Esophagus muscularis mucosa (tissue), 4 donors: ENCODE data around the gene KCTD21.

Experiments
- CTCF ChIP-seq, 3 experiments: fragments of 200-600 bp in 2 of 3; fragments of 450-650 bp in 1 of 3; sonication (generic) in 2 of 3; IDR thresholded peaks; one replicate each; pipeline ENCODE4 v1.5.1; 2017 to 2019; ENCODE audit warnings: antibody characterized with exemption in 3 of 3, mild to moderate bottlenecking in 2 of 3, moderate library complexity in 1 of 3
- EP300 ChIP-seq: sonication (generic); formaldehyde crosslinking; IDR thresholded peaks from one replicate; pipeline ENCODE4 v1.6.1; 2017; ENCODE audit warnings: antibody characterized with exemption
- POLR2A ChIP-seq: fragments of 450-650 bp; IDR thresholded peaks from one replicate; pipeline ENCODE4 v1.6.1; 2017; ENCODE audit warnings: antibody characterized with exemption, moderate library complexity, mild to moderate bottlenecking, low read depth
- POLR2AphosphoS5 ChIP-seq, 2 donors: sonication (generic); formaldehyde crosslinking; IDR thresholded peaks; one replicate each; pipeline ENCODE4 v1.6.1; 2017; ENCODE audit warnings: antibody characterized with exemption in 2 of 2

DNA sequence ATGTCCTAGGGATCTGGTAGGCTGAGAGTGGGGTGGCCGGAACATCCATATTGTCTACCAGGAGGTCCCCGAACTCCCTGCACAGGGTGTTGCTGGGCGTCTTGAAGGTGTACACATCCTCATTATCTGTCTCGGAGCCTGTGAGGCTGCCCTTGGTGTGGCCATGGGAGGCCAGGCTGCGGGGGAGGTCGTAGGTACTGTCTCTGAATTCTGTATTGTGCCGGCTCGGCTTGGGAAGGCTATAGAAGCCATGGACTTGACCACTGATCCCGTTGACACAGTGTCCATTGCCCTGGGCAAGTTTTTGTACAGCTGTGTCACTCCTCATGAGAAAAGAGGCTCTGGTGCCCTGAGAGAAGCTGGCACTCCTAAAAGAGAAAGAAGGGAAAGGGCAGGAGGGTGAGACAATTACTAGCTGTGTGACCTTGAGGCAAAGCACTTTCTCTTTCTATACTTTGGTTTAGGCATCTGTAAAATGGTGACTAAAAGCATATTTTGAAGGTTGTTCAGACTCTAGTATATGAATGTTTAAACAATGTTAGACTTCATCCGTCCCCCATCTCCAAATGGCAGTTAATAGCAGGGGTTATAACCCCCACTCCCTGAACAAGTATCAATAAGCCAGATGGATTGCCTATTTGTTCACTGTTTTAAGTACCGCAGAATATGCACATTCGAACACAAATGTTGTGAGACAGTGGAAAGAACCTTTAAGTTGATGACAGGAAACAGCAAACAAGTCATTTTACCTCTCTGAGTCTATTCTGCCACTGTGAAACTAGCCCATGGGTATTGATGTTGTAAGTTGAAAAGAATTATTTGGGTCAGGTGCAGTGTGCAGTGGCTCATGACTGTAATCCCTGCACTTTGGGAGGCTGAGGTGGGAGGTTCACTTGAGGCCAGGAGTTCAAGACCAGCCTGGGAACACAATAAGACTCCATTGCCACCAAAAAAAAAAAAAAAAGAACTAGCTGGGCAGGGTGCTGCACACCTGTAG is 38.6 kb upstream of the KCTD21 start:
- TF ChIP-seq CTCF (IDR thresholded peaks at IDR 0.05) = no peak
- TF ChIP-seq EP300 = no peak
- no peak for TF ChIP-seq POLR2A
- TF ChIP-seq POLR2AphosphoS5 (IDR thresholded peaks at IDR 0.05) = no peak
